Activated CD4-positive, alpha-beta T cell treated with anti-CD3 and anti-CD28 coated beads for 4 hours (primary cell): ENCODE data around the gene NHEJ1.

Experiments used
- DNase-seq, 2 donors: peaks; one replicate each; pipeline ENCODE4 v3.0.0-alpha.2; 2020

Gene NHEJ1

DNA sequence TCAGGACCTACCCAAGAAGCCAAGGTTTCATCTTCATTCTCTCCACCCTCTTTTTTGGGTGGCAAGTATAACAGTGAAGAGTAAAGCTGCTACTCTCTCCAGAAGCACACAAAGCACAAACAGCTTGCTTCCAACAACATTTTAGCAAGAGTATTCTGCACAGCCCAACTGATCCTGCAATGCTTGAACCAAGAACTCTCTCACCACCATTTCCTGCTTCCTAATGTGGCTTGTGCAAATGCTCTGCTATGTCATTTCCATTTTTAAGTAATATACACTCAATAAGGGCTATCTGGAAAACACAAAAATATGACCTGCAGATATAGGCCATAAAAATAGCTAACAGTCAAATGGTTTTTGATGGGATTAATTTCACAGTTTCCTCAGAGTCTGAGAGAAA is 75.8 kb downstream of the NHEJ1 start:
- DNase-seq, result no peak

DNA sequence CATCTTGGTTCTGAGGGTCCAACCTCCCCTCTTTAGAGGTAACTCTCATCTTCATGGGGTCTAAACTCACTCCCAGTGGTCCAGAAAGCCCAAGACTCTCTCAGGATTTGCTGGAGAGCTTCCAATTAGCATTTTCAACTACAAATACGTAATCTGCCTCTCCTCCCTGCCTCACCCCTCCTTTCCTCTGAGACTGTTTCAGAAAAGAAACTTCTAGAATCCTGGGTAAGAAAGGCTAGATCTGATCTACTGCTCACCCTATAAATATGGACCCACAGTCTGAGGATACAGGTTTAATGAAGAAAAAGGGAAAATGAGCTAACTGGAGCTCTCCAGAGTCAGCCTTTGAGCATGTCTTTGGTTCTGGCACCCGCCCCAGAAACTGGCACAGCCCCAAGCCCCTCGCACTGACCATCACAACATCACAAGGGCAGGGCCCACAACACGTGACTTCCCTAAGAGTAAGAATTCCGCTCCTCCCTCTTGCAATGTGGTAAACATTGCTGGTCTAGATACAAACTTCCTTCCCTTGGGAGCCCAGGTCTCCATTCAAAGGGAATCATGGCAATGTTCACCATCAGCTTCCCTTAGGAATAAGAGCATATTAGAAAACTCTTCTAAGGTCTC is 78.2 kb downstream of the NHEJ1 start:
- no peak for DNase-seq

DNA sequence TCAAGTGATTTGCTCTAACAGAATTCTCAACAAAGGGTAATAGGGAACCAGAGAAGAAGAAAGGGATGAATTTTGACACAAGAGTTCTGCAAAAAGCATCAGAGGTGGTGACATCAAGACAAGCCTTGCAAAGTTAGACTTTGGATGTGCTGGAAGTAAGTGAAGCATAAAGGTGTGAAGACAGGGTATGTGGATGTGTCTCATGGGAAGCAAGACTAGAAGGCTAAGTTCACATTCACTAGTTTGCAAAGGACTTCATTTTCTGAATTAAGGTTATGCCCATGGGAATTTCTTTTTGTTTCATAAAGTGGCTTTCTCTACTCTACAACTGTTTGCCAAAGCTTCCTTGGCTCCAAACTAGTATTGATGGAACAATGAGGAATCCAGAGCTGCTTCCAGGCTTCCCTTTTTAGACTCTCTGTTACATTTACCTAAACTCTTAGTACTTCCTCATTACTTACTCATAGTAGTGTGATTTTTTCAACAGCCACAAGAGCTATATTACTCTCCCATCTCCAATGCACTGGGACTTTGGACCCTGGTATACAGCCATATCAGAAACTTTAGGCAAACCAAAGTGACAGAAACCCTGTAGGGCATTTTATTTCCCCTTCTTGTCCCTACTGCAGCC is 78.8 kb downstream of the NHEJ1 start:
- no peak for DNase-seq

DNA sequence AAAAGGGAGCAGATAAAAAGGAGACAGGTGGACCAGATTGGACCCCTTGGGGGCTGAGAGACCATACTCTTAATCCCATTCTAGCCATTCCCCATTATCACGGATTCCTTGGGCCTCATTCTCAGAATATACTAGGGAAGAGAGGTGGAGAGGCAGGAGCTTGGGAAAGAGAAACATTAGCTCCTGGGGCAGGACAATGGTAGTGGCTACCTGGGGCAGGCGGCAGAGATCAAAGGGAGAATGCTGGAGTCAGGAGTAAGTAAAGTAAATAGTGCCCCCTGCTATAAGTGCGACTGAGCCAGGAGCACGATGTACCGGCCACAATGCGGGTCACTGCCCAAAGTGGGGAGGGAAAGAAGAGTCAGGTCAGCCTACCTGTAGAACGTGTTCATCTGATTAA is 79.5 kb downstream of the NHEJ1 start:
- no peak for DNase-seq

DNA sequence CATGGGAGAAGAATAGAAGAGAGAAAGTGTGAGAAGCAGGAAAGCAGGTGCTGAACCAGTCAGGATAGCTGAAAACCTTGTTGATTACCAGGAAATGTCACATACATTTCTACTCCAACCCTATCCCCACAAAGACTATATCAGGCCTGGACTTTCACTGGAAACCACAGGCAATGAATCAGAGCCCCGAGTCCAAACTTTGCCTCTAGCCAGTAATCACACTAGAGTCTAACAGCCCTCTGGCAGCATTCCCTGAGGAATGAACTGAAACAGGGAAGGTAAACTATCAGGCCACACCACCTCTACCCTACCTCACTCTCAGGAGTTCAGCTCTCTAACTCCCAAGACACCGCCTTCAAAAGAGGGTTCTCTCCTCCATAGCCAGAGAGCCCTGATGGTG is 81.2 kb downstream of the NHEJ1 start:
- DNase-seq, result no peak

DNA sequence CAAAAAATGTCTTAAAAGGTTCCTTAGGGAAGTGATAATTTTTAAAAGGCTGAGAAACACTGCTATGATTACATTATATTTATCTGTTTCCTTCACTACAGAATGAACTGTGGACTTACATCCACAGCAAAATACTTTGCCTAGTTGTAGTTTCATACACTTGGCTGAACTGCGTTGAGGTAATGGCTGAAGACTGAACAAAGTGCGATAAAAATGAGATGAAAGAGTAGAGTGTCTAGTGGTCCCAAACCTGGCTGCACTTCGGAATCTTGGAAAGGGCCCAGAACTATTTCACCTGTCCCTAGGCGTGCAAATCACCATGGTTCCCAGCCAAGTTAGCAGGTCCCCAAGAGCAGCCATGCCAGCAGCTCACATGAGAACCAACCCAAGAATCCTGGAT is 81.7 kb downstream of the NHEJ1 start:
- DNase-seq, result no peak

DNA sequence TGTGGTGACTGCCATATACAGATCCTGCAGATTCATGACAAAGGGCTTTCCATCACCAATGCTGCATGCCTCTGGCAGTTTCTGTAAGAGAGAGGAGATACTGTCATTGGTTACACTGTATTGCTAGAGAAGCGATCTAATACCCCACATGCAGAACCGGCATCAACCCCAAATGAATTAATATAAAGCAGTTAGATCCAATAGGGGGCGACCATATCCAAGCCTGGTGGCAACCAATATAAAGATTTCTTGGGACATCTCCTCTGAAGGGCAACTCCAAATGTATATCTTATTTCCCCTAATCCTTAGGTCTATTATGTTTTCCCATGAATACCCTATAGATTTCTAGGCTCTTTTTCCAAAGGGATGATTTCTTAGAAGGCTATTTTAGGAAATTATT is 82.5 kb downstream of the NHEJ1 start:
- no peak for DNase-seq

DNA sequence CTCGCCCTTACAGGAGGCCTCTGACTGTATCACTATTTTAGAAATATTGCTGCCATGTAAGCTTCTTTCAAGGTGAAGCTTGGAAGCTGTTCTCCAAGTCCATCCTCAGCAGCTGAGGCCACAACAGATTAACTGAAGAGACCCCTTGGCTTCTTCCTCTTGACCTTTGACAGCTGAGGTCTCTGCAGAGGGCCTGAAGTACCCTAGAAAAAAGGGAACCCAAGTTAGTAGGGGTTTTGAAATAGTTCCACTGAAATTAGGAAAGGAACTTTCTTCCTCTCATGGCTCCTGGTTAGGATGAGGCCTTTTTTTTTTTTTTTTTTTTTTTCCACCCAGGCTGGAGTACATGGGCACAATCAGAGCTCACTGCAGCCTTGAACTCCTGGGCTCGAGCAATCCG is 84.4 kb downstream of the NHEJ1 start:
- DNase-seq, result no peak

DNA sequence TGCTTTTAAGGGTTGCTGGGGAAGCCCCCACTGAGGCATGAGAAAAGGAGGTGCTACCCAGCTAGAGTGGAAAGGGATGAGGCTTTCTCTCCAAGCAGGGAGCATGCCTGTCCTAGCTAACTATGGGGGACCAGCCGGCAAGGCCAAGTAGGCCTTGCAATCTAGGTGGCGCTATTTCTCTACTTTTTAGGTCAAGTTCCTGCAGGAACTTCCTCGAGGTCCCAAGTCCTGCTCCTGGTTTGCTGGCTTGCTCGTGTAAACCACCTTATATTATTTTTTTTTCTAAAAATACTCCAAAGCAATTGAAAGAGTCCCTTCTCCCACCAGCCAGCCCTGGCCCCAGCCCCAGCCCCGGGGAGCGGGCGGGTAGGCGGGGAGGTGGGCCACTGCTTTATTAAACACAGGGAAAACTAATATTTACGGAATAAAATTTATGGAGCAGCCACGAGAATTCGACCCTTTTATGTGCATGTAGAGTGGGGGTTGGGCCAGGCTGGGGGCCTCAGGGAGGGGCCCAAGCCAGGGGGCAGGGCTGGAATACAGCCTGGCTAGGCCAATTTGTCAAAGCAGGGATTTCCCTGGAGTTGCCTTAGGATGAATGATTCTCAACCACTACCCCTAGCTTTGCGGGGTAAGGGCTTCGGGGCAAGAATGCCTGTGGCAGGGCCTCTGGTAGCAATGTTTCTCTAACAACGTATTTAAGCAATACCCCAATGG is 87.0 kb downstream of the NHEJ1 start:
- no peak for DNase-seq

DNA sequence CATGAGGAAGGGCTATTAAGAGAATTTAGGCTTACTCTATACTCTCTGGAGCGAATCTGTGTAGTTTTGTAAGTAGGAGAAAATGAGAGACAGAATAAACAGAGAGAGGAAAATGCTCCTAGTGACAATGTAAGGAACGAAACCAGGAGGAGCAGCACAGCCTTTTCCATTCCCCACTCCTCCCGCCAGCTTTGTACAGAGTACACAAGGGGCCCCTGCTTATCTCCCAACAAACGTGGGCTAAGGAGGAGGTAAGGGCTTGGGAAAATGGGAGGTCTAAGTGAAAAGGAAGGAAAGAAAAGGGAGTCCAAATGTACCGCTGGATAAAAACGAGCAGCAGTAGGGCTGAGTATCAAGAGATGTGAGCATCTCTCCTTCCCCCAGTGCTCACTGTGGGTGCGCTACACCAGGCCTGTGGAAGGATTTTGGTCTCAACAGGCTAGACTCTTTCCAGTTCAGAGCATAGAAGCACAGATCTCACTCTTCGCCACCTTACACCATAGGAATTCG is 87.8 kb downstream of the NHEJ1 start:
- DNase-seq, result no peak

DNA sequence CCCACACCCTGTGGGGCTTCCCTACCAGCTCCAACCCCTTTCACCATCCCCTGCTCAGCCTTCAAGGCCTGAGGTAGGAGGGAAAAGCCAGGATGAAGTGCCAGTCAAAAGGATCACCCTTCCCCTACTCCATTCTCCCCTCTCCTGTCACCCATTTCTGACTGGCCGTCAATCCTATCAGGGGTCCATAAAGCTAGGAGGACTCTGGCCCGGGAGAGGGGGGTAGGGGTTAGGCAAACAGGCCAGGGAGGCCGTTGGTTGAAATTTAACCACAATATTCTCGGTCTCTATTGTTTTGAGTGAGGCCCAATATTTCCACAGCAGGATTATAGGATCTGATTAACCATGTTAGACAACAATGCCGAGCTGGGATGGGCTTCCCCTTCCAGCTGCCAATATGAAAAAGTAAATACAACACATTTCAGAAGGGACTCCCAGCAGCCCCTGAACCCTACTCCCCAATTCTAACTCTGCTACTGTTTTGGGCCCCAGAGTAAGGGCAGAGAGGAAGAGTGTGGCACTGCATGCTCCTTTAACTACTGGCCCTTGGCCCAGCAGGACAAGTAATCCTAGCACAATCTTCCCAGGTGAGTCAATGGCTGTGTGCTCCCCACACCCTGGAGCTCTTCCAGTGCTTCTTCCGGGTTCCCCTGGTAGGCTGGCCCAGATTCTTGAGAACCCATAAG is 89.3 kb downstream of the NHEJ1 start:
- no peak for DNase-seq

DNA sequence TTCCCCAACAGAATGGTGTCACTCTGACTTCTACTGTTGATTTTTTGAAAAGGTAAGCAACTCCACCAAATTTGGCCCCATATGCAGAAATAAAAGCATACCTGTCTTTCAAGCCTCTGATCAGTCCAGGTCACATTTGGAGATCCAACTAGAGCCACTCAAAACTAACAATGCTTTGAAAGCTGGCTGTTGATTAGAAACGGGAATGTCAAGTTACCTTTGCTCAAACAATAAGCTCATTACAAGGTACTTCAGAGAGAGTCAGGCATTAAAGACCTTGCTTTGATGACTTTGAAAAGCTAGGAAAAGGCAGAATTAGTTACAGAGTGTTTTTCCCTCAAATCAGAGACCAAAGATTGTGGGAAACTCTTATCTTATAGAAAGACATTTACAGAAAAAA is 95.1 kb downstream of the NHEJ1 start:
- DNase-seq, result no peak

DNA sequence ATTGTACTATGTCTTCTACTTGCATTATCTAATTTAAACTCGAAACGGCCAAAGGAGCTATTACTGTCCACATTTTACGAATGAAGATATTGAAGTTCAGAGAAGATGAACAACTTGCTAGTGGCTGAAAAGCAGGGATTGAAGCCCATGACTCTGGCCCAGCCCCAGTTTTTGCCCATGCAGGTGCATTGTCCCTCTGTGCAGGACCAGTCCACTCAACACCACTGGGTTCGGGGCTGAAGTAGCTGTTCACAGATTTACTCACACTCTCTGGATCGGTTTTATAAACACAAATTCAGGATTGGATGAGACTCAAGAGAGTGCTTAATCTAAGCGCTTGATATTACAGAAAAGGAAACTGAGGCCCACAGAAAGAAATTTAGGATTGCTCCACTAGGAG is 98.5 kb downstream of the NHEJ1 start:
- DNase-seq, result no peak

DNA sequence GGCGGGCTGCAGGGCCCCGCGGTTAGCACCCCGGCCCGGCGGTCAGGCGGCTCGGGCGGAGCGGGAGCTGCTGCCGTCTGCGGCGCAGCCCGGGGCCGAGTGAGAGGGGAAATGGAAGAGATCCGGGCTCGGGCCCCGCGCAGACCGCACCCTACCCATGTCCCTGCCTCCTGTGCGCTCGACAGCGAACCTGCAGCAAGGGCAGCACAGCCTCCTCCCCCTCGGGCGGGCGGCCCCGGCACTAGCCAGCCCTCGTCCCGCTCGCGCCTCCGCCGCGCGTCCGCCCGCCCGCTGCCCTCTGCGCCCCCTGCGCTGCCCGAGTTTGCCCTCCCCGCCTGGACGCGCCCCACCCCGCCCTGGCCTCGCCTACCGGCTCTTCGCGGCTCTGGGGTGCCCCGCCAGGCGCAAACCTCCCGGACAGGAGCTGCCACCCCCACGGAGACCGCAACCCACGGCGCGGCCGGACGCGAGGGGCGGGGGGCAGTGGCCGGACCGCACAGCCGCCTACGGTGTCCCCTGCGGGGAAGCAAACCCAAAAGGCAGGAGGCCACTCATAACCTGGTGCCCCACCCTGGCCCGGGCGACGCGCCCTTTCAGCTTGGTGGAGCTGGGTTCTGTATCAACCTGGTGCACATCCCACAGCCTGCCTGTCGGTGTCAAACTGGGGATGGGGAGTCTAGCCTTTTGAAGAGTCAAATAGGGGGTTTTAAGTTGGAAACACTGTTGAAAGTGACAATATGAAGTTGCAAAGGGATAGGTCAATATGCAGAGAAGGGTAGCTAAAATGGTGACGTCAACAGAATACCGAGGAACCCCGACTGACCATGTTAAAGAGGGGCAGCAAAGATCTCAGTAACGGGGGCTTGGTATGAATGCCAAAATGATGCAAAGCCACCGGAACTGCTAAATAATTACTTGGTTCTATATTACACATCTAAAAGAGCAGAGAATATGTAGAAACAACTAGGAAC is 99.5 kb downstream of the NHEJ1 start, which contains the start of gene IHH:
TSS of gene IHH (minus strand) at position 101 of the 971 bp plus-strand sequence. CDS start 454 bp downstream, outside the sequence.
- no peak for DNase-seq

DNA sequence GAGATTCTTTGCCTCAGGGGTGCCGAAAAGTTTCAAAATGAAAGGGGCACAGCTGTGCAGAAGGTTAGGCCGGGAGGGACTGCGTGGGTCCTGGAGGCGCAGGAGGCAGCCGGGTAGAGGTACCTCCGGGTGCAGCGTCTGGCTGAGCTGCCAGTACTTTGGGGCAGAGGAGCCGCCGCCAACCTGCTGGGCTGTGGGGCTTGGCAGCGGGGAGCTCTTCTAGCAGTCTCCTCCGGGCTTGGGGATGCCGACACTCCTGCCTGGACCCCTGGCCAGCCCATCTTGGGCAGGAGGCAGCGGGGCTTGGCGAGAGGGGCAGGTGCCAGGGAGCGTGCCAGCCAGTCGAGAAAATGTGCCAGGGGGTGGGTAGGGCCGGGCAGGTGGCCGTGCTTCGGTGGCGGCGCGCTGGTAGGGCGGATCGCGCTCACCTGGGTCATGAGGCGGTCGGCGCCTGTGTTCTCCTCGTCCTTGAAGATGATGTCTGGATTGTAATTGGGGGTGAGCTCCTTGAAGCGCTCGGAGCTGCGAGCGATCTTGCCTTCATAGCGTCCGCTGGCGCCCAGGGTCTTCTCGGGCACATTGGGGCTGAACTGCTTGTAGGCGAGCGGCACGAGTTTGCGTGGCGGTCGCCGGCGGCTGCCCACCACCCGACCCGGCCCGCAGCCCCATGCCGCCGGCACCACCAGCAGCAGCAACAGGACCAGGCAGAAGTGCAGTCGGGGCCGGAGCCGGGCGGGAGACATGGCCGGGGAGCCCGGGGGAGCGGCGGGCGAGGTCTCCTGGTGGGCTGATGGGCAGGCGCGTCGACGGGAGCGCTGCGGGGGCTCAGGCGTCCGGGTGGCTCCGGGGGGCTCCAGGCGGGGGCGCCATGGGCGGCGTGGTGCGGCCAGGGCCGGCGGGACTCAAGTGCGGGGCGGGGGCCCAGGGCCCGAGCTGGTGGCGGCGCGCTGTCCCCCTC is 100.6 kb downstream of the NHEJ1 start:
- no peak for DNase-seq

DNA sequence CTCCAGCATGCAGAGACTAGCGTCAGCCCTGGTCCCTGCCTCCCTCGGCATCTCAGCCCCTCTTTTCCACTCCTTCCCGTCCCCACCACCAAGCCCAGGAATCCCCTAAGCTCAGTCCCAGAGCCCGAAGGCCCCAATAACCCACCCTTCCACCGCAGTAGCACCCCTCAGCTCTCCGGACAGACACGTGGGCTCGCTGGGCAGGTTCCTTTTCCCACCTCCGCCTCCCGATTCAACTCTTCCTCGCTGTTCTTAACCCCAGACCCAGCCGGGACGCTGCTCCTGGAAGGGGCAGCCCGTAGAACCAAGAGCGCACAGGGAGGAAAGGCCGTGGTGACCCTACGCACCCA is 101.3 kb downstream of the NHEJ1 start:
- no peak for DNase-seq

DNA sequence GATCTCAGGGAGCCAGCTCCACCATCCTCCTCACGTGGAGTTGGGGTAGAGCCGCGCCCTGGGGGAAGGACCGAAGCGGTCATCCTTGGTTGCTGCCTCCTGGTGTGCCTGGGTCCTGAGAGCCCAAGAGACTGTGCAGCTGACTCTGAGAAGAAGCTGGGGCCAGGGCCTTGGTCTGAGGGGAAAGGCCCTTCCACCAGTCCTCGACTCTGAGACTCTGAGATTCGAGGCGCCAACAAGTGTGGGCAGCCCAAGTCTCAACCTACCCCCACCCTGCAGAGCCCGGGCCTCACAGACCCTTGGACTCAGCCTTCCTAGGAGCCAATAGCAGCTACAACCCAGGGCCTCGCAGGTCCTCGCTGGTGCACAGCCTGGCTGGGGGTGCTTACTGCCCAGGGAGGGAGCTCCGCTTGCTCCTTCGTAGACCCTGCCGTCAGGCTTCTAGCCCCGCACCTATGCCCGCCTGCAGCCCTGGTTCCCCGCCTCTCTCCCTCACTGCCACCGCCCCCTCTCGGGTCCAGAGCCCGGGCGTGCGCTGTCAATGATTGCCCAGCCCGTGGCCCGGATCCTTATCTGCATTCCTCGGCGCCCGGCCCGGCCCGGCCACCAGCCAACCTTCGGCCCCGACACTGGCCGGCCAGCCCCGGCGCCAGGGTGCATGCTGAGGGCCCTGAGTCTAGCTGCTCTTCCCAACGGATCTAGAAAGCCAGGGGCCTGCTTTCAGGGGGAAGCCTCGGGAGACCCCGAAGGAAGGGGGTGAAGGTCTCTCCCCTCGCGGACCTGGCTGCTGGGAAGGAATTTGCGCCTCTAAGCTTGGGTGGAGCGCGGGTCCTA is 101.9 kb downstream of the NHEJ1 start:
- no peak for DNase-seq

DNA sequence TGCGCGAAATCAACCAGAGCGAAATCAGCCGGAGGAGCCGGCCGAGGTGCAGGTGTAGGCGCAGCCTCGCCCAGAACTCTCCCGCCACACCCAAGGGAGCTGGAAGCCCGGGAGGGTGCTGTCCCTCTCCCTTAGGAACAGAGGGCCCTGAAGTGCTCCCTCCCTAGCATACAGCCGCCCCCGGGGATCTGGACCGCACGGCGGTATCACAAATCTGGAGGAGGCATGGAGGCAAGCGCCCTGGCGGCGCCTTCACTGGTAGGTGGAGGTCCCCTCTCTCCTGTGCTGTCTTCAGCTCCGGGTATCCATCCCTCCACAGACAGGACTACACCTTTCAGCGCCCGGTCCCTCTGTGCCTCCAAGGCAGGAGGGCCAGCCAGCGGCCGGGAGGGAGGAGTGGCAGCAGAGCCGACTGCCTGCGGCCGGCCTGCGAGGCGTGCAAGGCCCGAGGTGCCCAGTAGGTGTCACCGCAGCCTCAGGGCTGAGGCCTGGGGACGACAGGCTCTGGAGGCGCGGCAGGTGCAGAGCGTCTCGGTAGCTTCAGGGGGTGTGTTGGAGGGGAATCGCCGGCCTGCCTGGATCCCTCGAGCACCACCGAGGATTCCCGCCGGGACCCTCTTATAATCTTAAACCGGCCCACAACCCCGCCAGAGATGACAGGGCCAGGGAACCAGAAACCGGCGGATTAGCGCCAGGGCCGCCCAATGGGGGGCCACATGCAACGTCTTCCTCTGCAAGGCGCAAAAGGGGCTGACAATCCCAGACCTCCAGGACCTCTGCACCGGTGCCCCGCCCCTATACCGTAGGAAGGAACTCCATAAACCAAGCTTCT is 102.7 kb downstream of the NHEJ1 start:
- peak; percentile 70 to 75 for DNase-seq
